Large intestine (tissue), 3 donors: ENCODE data around the gene SMPD3. TPM values are rescaled to one million over a fixed set of nuclear protein-coding genes. Genes with fewer than 3 reads are reported as not detected.

Experiments used
- DNase-seq, 2 donors: peaks; one replicate each; pipeline versions ENCODE4 v3.0.0 to v3.0.0-alpha.2; 2013
- H3K27ac ChIP-seq: one replicate; pipeline ENCODE4 v1.5.1; 2013; ENCODE audit warnings: low read length
- H3K27me3 ChIP-seq: 2 replicates; pipeline ENCODE4 v1.6.1; 2013; ENCODE audit warnings: low read length; ENCODE audit not compliant: control insufficient read depth, insufficient read depth
- H3K36me3 ChIP-seq: 2 replicates; pipeline ENCODE4 v1.6.1; 2013; ENCODE audit warnings: low read length; ENCODE audit not compliant: control insufficient read depth, insufficient read depth
- H3K4me1 ChIP-seq: one replicate; pipeline ENCODE4 v1.6.1; 2013; ENCODE audit warnings: low read length; ENCODE audit not compliant: control insufficient read depth, insufficient read depth
- H3K4me3 ChIP-seq: one replicate; pipeline ENCODE4 v1.5.1; 2013; ENCODE audit warnings: low read length
- H3K9me3 ChIP-seq: one replicate; pipeline ENCODE4 v1.6.1; 2013; ENCODE audit warnings: mild to moderate bottlenecking, low read depth, low read length, moderate library complexity; ENCODE audit not compliant: control insufficient read depth
- WGBS: methylation state at CpG from one replicate; pipeline ENCODE4 v1.1.5; 2013; ENCODE audit warnings: low lambda C conversion rate; ENCODE audit not compliant: insufficient coverage; 5-methylcytosine and 5-hydroxymethylcytosine counted together
- polyA plus RNA-seq: library from polyadenylated mRNA; unstranded; fragments of 120-200 nt; gene quantifications from one replicate; pipeline ENCODE4 v1.2.1, GENCODE V29; 2013

The SMPD3 gene
- polyA plus RNA-seq, 1 donor = 49.4 TPM

GRCh38 chr16:68395167-68395786, 53.0 kb downstream of the SMPD3 start:
- Histone ChIP-seq H3K27me3 (no peaks in the 10 kb centered on the region), H3K9me3 (no peaks in the 10 kb centered on the region), H3K4me3 (no peak overlapping the region), H3K27ac (no peak overlapping the region), H3K36me3 (no peaks in the 10 kb centered on the region), H3K4me1 (peaks cover 8% of the 10 kb centered on the region)
- 80% methylated on average over 1 of the region's 8 CpGs for WGBS
- no peak for DNase-seq

- Histone ChIP-seq H3K4me3 (no peak overlapping the region), H3K27me3 (no peaks in the 10 kb centered on the region), H3K4me1 (peaks cover 19% of the 10 kb centered on the region), H3K27ac (no peak overlapping the region), H3K36me3 (no peaks in the 10 kb centered on the region), H3K9me3 (no peaks in the 10 kb centered on the region)
- DNase-seq = no peak
- WGBS = 70% methylated on average over 2 of the region's 3 CpGs
Measured at GRCh38 chr16:68393333-68393732, 55.0 kb downstream of the SMPD3 start.

GRCh38 chr16:68389750-68390371, 58.4 kb downstream of the SMPD3 start:
- no peaks in the 10 kb centered on the region for H3K36me3 ChIP-seq
- H3K4me1 ChIP-seq = peaks cover 39% of the 10 kb centered on the region
- DNase-seq = no peak
- no peak overlapping the region for H3K27ac ChIP-seq
- H3K9me3 ChIP-seq = no peaks in the 10 kb centered on the region
- H3K4me3 ChIP-seq = no peak overlapping the region
- WGBS = no CpG with 5 or more reads among the region's 6 CpGs
- H3K27me3 ChIP-seq = no peaks in the 10 kb centered on the region

- DNase-seq = no peak
- Histone ChIP-seq H3K9me3 (no peaks in the 10 kb centered on the region), H3K36me3 (no peaks in the 10 kb centered on the region), H3K4me3 (no peak overlapping the region), H3K27me3 (no peaks in the 10 kb centered on the region), H3K27ac (no peak overlapping the region), H3K4me1 (peaks cover 47% of the 10 kb centered on the region)
- WGBS = no CpG with 5 or more reads among the region's 8 CpGs
Measured at GRCh38 chr16:68389006-68389405, 59.3 kb downstream of the SMPD3 start.

GRCh38 chr16:68388124-68388523, 60.2 kb downstream of the SMPD3 start:
- no peaks in the 10 kb centered on the region for H3K9me3 ChIP-seq
- peak overlapping the region; percentile 98 for H3K27ac ChIP-seq
- H3K4me3 ChIP-seq = no peak overlapping the region
- WGBS = no CpG with 5 or more reads among the region's 3 CpGs
- no peaks in the 10 kb centered on the region for H3K27me3 ChIP-seq
- H3K4me1 ChIP-seq = peaks cover 56% of the 10 kb centered on the region
- peak in 1 of 2 donors; percentile 52 for DNase-seq
- no peaks in the 10 kb centered on the region for H3K36me3 ChIP-seq

GRCh38 chr16:68387301-68387700, 61.0 kb downstream of the SMPD3 start:
- Histone ChIP-seq H3K27me3 (no peaks in the 10 kb centered on the region), H3K36me3 (no peaks in the 10 kb centered on the region), H3K4me3 (no peak overlapping the region), H3K9me3 (no peaks in the 10 kb centered on the region), H3K27ac (peak overlapping the region; percentile 98), H3K4me1 (peaks cover 64% of the 10 kb centered on the region)
- peak; percentile 77 to 91 for DNase-seq
- no CpG with 5 or more reads among the region's 9 CpGs for WGBS

- Histone ChIP-seq H3K27me3 (no peaks in the 10 kb centered on the region), H3K4me1 (peaks cover 70% of the 10 kb centered on the region), H3K4me3 (peak overlapping the region; percentile 53), H3K36me3 (peaks cover under 1% of the 10 kb centered on the region), H3K9me3 (no peaks in the 10 kb centered on the region), H3K27ac (peak overlapping the region; percentile 98)
- no CpG with 5 or more reads among the region's 14 CpGs for WGBS
- DNase-seq = peak; percentile 98
Measured at GRCh38 chr16:68386628-68387027, 61.7 kb downstream of the SMPD3 start.

GRCh38 chr16:68385371-68385770, 62.9 kb downstream of the SMPD3 start:
- Histone ChIP-seq H3K27ac (peak overlapping the region; percentile 98), H3K27me3 (no peaks in the 10 kb centered on the region), H3K4me1 (peaks cover 75% of the 10 kb centered on the region), H3K4me3 (peak overlapping the region; percentile 53), H3K36me3 (peaks cover 13% of the 10 kb centered on the region), H3K9me3 (no peaks in the 10 kb centered on the region)
- no peak for DNase-seq
- 20% methylated on average over 1 of the region's 6 CpGs for WGBS

GRCh38 chr16:68384288-68385161, 63.8 kb downstream of the SMPD3 start:
- H3K4me3 ChIP-seq = peak overlapping the region; percentile 53
- H3K9me3 ChIP-seq = no peaks in the 10 kb centered on the region
- DNase-seq = peak; percentile 42 to 61
- peaks cover 16% of the 10 kb centered on the region for H3K36me3 ChIP-seq
- H3K27ac ChIP-seq = peak overlapping the region; percentile 98
- WGBS = no CpG with 5 or more reads among the region's 7 CpGs
- H3K4me1 ChIP-seq = peaks cover 75% of the 10 kb centered on the region
- H3K27me3 ChIP-seq = no peaks in the 10 kb centered on the region

GRCh38 chr16:68383858-68384257, 64.5 kb downstream of the SMPD3 start:
- H3K9me3 ChIP-seq = no peaks in the 10 kb centered on the region
- DNase-seq = no peak
- WGBS = no CpG with 5 or more reads among the region's 4 CpGs
- H3K27me3 ChIP-seq = no peaks in the 10 kb centered on the region
- peak overlapping the region; percentile 98 for H3K27ac ChIP-seq
- H3K4me1 ChIP-seq = peaks cover 73% of the 10 kb centered on the region
- peak overlapping the region; percentile 11 for H3K4me3 ChIP-seq
- peaks cover 22% of the 10 kb centered on the region for H3K36me3 ChIP-seq
